ENCODE data around the gene PDGFC. TPM values are rescaled to one million over a fixed set of nuclear protein-coding genes. Genes with fewer than 3 reads are reported as not detected.

PDGFC gene
- polyA plus RNA-seq, 3 donors = 66.7 to 71.7 (median 68.6) TPM

DNA sequence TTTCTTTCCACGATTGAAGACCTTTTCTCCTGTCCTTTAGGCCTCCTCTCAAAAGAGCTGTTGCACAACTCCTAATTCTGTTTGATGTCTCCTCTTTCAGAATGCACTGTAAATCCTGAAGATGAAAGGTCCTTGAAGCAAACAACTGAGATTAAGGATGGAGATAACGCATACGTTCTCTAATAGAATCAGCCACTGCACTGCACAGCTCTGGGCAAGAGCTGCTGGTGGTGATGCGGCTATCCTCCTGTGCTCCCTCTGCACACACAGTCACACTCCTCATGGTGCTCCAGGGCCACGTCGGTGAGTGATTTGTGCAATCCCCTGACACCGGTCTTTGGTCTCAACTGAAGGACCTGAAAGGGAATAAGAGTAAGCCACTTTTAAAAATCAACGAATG is 208.7 kb downstream of the PDGFC start:
- DNase-seq = no peak

DNA sequence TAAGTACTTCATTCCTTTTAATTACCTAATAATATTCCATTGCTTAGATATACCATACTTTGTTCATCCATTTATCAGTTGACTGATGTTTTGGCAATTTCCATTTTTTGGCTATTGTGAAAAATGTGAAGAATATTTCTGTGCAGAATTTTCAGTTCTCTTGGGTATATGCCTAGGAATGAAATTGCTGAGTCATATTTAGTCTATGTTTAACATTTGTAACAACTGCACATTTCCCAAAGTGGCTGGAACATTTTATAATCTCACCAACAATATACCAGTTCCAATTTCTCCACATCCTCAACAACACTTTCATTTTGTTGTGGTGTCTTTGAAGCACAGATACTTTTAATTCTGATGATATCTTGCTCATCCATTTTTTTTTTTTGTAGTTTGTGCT is 215.5 kb downstream of the PDGFC start:
- DNase-seq = no peak

DNA sequence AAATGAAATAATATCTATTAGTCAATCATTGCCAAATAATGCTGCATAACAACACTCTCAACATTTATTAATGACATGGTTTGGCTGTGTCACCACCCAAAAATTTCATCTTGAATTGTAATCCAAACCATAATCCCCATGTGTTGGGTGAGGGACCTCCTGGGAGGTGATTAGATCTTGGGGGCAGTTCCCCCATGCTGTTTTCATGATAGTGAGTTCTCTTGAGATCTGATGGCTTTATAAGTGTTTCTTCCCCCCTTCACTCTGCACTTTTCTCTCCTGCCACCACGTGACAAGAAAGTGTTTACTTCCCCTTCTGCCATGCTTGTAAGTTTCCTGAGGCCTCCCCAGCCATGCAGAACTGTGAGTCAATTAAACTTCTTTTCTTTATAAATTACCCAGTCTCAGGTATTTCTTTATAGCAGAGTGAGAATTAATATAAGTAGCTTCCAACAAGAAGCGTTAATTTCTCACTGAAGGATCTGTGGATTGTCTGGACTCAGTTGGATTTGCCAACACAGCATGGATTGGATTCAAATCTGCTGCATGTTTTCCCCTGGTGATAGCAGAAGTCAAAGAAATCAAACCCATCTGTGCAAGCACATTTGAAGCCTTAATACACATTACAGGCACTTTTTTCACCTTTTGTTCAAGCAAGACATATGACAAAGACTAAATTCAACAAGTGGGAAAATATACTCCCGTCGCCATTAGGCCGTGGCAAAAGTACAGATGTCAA is 216.6 kb downstream of the PDGFC start:
- DNase-seq = no peak

DNA sequence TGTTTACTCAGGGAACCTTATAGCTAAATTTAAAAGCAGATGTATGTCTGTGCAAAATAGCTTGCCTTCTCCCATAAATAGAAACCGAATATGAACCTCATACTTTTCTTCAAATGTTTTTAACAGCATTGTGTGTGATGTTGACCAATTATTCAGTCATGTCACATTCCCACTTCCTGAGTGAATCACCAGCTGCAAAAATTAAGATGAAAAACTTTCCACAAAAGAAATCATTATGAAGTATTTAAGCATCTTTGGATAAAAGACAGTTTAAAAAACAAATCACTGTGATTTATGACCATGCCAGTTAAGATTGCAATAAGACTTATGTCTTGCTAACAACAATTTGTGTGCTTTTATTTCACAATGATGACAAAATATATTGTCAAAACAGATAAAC is 220.1 kb downstream of the PDGFC start:
- no peak for DNase-seq

DNA sequence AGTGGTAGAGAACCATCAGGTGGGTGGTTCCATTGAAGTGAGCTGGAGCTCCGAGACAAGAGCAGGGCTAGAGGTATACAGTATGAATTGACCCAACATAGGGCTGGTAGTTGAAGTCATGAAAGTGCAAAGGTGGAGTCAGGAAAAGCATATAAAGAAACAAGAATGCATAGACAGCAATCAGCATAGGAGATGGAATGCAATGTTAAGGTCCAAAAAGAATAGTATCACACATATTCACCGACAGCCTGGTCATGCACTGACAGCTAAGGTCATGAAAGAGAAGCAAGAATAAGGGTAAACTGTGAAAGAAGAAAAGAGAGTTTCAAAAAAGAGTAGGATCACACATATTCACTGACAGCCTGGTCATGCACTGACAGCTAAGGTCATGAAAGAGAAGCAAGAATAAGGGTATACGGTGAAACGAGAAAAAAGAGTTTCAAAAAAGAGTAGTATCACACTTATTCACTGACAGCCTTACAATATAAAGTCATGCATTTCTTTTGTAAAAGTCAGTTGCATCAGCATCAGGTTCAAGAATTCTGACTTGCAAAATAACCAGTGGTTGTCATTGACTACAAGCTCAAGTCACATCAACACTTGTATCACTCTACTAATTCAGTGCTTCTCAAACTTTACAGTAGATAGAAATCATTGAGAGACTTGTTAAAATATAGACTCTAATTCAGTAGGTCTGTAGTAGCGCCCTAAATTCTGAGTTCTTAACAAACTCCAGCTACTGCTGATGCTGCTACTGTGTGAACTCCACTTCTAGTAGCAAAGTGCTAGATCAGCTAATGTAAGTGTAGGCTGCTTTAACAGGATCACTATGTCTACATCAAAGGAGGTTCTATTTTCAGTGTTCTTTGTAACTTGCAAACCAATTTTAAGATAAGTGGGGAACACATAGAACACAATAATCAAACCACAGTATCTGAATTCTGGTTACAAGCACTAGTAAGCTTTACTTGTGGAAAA is 221.9 kb downstream of the PDGFC start:
- DNase-seq = no peak

DNA sequence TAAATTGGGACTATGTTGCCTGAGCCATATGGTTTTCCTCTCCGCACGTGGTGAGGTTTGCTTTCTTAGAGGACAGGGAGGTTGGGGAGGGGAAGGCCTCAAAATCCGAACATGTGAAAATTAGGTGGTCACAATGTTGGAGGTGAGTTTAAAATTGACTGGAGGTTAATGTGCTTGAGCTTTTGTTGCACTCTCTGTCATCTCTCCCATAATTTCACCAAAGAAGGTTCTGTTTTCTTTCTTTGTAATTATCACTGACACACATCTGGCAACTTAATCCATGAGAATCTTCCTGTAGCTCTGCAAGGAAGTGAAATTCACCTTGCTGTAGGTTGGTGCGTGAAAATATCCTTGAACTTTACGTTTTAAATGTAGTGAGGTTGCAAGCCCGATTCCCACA is 225.5 kb downstream of the PDGFC start:
- no peak for DNase-seq

DNA sequence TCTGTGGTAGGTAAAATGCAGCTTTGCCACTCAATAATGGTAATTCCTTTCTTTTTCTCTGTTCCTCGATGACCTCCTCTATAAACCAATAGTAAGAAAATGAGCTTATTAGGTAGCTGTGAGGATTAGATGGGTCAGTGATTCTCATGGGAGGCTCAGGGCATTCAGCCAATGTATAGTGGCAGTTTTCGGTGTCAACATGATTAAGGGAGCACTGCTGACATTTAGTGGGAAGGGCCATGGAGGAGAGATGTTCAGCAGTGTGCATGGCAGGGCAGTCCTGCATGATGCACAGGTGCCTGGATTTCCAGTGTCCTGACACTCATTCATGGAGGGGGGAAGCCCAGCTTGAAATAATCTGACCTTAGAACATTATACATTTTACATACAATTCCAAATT is 232.8 kb downstream of the PDGFC start:
- no peak for DNase-seq

DNA sequence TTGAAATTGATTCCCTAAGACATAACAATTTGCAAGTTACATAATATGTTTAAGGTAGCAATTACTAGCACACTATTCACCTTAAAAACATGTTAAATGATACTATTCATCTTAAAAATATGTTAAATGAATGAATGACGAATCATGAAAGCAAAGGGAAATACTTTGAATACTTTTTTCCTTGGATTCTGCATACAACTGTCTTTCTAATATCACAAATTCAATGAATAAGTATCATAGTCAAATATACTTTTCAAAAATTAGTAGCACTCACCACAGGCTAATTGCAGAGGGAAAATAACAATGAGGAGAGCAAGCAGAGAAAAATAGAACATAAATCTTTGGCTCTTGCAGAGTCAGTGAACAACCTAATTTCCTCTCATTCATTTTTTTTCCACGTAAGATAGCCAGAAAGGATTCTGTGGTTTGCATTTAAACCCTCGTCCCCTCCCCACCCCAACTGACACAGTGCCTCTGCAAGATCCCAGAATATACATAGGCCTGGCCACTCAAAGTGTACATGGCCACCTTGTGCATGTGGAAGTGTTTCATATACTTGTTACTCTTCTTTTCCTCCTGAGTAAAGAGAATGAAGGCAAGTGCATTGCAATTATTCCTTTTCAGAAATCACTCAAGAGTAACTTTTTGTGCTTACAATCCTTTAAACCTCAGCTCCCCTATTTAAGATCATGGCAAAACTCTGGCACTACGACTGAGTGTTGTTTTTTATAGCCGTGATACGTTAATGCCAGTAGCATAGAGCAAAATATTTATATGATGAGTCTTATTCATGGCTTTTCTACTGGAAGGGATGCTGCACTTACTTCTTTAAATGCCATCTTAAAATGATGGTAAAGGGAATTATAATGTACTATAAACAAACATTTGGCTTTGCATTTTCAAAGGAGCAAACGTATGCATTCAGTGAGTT is 236.4 kb downstream of the PDGFC start:
- DNase-seq = no peak

DNA sequence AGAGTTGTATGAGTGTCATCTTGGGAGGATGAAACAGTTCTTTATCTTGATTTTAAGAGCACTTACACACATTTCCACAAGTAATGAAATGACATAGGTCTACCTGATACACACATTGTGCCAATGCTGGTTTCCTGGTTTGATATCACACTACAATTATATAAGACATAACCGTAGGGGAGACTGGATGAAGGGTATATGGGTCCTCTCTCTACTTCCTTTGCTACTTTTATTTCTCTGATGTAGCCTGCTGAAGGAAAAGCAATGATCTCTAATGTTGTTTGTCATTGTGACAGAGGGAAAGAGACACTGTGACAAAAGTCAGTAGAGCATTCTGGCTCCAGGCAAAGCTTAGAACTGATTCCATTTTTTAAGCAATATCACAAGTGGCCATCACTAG is 238.0 kb downstream of the PDGFC start:
- DNase-seq = no peak

DNA sequence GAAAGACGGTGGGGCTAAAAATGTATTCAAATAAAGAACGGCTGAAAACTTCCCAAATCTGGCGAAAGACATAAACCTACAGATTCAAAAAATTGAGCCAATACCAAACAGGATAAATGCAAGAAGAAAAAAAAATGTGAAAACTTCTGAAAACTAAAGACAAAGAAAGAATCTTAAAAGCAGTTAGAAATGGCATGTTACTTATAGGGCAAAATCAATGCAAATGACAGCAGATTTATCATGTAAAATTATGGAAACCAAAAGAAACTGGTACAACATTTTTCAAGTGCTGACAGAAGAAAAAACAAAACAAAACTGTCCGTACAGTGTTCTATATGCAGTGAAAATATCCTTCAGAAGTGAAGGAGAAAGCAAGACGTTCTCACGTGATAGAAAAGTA is 239.0 kb downstream of the PDGFC start:
- DNase-seq = no peak

DNA sequence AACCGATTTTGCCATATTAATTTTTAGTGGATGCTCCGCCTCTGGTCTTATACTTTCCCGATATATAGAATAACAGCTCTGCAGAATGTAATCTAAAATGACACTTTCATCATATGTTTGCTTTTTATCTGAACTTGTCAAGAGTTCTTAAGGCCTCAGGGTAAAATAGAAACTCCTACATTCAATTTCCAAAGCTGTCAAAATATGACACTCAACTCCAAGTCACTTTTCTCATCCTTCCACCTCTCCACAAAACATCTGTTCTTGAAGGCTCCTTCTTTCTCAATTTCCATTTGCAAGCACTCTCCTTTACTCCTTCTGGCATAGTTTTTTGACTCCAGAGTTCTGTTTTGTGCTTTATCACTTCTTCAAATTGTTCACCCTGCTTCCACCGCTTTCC is 242.2 kb downstream of the PDGFC start:
- no peak for DNase-seq

DNA sequence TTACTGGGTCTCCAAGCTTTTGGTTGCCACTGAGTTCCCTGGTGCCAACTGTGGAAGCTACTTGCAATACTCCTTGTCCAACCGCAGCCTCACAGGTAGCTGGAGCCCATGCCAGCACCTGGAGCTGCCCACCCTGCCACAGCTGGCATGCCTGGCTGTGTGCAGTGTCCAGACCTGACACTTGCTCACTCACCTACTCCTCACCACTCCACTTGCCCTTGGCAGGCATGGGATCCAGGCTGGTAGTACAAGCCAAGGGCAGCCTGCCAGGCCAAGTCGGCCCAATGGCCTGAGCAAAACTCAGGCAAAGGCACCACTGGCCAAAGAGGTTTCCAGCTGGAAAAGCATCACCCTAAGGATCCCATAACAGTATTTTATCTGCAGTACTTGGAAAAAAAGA is 246.3 kb downstream of the PDGFC start:
- no peak for DNase-seq

DNA sequence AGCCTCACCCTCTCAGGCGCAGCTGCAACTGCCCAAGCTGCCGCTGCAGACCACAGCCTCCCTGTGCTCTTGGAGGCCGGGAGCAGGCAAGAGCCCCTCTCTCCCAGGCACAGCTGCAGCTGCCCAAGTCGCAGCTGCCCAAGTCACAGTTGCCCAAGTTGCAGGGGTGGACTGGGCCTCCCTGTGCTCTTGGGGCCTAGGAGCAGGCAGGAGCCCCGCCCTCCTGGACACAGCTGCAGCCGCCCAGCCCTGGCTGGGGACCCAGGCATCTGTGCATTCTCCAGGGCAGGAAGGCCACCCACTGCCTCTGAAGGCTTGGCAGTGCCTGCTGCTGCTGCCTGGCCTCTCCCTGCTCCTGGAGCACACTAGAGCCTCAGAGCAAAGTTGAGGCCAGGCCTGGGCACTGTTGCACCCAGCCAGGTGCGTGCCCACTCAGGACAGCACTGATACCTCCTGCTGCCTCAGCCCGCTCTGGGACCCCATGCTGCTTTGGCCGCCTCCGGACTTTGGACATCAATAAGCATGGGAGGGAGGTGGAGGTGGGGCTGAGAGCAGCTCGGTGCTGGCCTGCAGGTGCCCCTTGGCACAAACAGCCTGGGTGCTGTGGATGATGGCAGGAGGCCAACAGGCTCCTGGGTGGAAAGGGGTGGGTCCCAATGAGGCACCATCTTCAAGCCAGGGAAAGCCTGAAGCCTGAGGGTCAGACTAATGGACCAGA is 247.5 kb downstream of the PDGFC start:
- DNase-seq = no peak

DNA sequence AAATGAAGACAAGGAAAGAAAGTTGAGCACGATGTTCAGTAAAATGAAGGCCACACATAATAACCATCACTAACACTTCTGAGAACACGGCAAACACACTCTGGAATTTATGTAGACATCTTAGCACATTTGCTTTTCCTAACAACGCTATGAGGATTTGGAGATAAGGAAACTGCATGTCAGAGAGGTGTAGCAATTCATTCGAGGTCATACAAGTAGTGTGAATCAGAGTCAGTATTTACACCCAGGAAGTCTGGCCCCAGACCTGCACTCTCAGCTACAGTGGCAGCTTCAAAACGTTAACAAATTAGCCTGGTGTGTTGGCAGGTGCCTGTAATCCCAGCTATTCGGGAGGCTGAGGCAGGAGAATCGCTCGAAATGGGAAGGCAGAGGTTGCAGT is 253.4 kb downstream of the PDGFC start:
- no peak for DNase-seq

DNA sequence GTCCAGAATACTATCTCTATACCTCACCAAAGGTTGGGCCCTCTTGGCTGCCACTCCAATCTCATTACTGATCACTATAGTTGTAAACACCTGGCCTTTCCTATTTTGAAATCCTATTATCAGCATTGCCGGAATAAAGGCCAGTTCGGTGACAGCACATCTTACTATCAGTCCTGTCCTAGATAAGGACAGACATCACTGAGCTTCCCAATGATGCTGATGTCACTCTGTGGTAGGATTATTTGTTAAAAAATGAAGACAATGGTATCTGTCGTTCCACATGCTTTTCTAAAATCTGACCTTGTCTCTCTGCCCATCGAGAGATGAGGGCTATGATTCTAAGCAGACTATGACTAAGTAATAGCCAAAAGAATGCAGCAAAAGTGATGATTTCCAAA is 260.4 kb downstream of the PDGFC start:
- DNase-seq = no peak

Other genes starting within 250 kb of the PDGFC start
- 10 to 100 TPM; 11.8 to 11.9 (median 11.8) TPM for gene GLRB, start 104.4 kb upstream of the PDGFC start, polyA plus RNA-seq (ENCODE audit: insufficient read length in 3 of 3)
- gene GRIA2, start 248.9 kb upstream of the PDGFC start, polyA plus RNA-seq (ENCODE audit: insufficient read length in 3 of 3) = 1 to 10 TPM in 1 of 3 donors, under 1 TPM in 2; 0.86 to 1.3 (median 0.88) TPM

Measured in renal pelvis (tissue), 4 donors.